ENCODE measurements around the gene DSE. TPM values are rescaled to one million over a fixed set of nuclear protein-coding genes. Genes with fewer than 3 reads are reported as not detected.

DSE gene
- total RNA-seq, 1 donor from 2014 or later: 80.5 TPM

GRCh38 chr6:116475141-116475540 lies 104.4 kb downstream of the DSE start:
- DNase-seq (ENCODE audit: extremely low spot score, unreplicated experiment): no peak
- Mint-ChIP-seq H3K27me3 (no peaks in the 10 kb centered on the region), H3K9me3 (peaks cover 5% of the 10 kb centered on the region), H3K4me1 (ENCODE audit: unreplicated experiment) (peaks cover 20% of the 10 kb centered on the region), H3K27ac (no peak overlapping the region), H3K36me3 (no peaks in the 10 kb centered on the region), H3K4me3 (no peak overlapping the region)
- TF ChIP-seq CTCF (conservative IDR thresholded peaks at IDR 0.05): no peak

- Mint-ChIP-seq H3K4me1 (ENCODE audit: unreplicated experiment) (peaks cover 19% of the 10 kb centered on the region), H3K27ac (no peak overlapping the region), H3K27me3 (no peaks in the 10 kb centered on the region), H3K36me3 (no peaks in the 10 kb centered on the region), H3K4me3 (no peak overlapping the region), H3K9me3 (peaks cover 5% of the 10 kb centered on the region)
- no peak for DNase-seq (ENCODE audit: extremely low spot score, unreplicated experiment)
- TF ChIP-seq CTCF (conservative IDR thresholded peaks at IDR 0.05): no peak
These were observed 105.4 kb downstream of the DSE start for GRCh38 chr6:116476002-116476678.

- H3K36me3 Mint-ChIP-seq: no peaks in the 10 kb centered on the region
- no peak for TF ChIP-seq CTCF (conservative IDR thresholded peaks at IDR 0.05)
- no peak overlapping the region for H3K4me3 Mint-ChIP-seq
- peaks cover 14% of the 10 kb centered on the region for H3K9me3 Mint-ChIP-seq
- peaks cover 6% of the 10 kb centered on the region for H3K27me3 Mint-ChIP-seq
- no peak overlapping the region for H3K27ac Mint-ChIP-seq
- peaks cover 12% of the 10 kb centered on the region for H3K4me1 Mint-ChIP-seq (ENCODE audit: unreplicated experiment)
- DNase-seq (ENCODE audit: extremely low spot score, unreplicated experiment): no peak
These were observed 112.0 kb downstream of the DSE start for GRCh38 chr6:116482780-116483179.

- peaks cover 10% of the 10 kb centered on the region for H3K27me3 Mint-ChIP-seq
- no peaks in the 10 kb centered on the region for H3K36me3 Mint-ChIP-seq
- no peak overlapping the region for H3K27ac Mint-ChIP-seq
- TF ChIP-seq CTCF (conservative IDR thresholded peaks at IDR 0.05): no peak
- DNase-seq (ENCODE audit: extremely low spot score, unreplicated experiment): no peak
- H3K9me3 Mint-ChIP-seq: peaks cover 17% of the 10 kb centered on the region
- H3K4me3 Mint-ChIP-seq: peak overlapping the region; percentile 6
- H3K4me1 Mint-ChIP-seq (ENCODE audit: unreplicated experiment): peaks cover 12% of the 10 kb centered on the region
These were observed 112.9 kb downstream of the DSE start for GRCh38 chr6:116483616-116484015.

GRCh38 chr6:116485559-116486184 lies 114.9 kb downstream of the DSE start:
- H3K4me3 Mint-ChIP-seq: no peak overlapping the region
- H3K9me3 Mint-ChIP-seq: peaks cover 17% of the 10 kb centered on the region

More at GRCh38 chr6:116485559-116486184, 114.9 kb downstream of the DSE start:
- TF ChIP-seq CTCF (conservative IDR thresholded peaks at IDR 0.05): no peak
- Mint-ChIP-seq H3K27ac (no peak overlapping the region), H3K36me3 (no peaks in the 10 kb centered on the region), H3K4me1 (ENCODE audit: unreplicated experiment) (peaks cover 12% of the 10 kb centered on the region), H3K27me3 (peaks cover 14% of the 10 kb centered on the region)
- no peak for DNase-seq (ENCODE audit: extremely low spot score, unreplicated experiment)

Measured in type B pancreatic cell (in vitro differentiated cells).